SJSA1 (cell line): ENCODE data around the gene ROBO1. TPM values are rescaled to one million over a fixed set of nuclear protein-coding genes. Genes with fewer than 3 reads are reported as not detected.
"Not testable (repeated sequence)": the region's sequence is repeated elsewhere in the genome, so short reads cannot be mapped to it uniquely, and the experiment has no call there.

Source experiments
- DNase-seq, 2 experiments: peaks; one replicate each; pipeline ENCODE4 v3.0.0-alpha.2; 2015 to 2020; ENCODE audit warnings: low spot score in 2 of 2, low read depth in 1 of 2
- H3K27ac ChIP-seq: fragments of 250-450 bp; sonication (Bioruptor Pico); 2 replicates; pipeline ENCODE4 v1.5.1; 2020; ENCODE audit warnings: mild to moderate bottlenecking, moderate library complexity
- H3K27me3 ChIP-seq: fragments of 250-450 bp; sonication (Bioruptor Pico); replicated peaks from 2 replicates; pipeline ENCODE4 v1.5.1; 2020; ENCODE audit warnings: mild to moderate bottlenecking, moderate library complexity
- H3K36me3 ChIP-seq: fragments of 250-450 bp; sonication (Bioruptor Pico); 2 replicates; pipeline ENCODE4 v1.5.1; 2020; ENCODE audit warnings: mild to moderate bottlenecking
- H3K4me1 ChIP-seq: fragments of 250-450 bp; sonication (Bioruptor Pico); replicated peaks from 2 replicates; pipeline ENCODE4 v1.6.1; 2021; ENCODE audit warnings: mild to moderate bottlenecking
- H3K4me3 ChIP-seq: fragments of 250-450 bp; sonication (Bioruptor Pico); 2 replicates; pipeline ENCODE4 v1.5.1; 2020; ENCODE audit warnings: mild to moderate bottlenecking
- H3K9me3 ChIP-seq: fragments of 250-450 bp; sonication (Bioruptor Pico); replicated peaks from 2 replicates; pipeline ENCODE4 v1.5.1; 2020; ENCODE audit warnings: mild to moderate bottlenecking
- total RNA-seq: library from RNA; depleted of rRNA; stranded (reverse); fragments of >200 nt; shearing (Covaris generic); gene quantifications from 2 replicates; pipeline ENCODE4 v1.2.3, GENCODE V29; 2014; rRNA removed

ROBO1 gene
- 25.4 and 38.9 TPM in 2 replicates for total RNA-seq

- no peaks in the 10 kb centered on the region for H3K4me1 ChIP-seq
- no peaks in the 10 kb centered on the region for H3K9me3 ChIP-seq
- DNase-seq: no peak
- no peaks in the 10 kb centered on the region for H3K36me3 ChIP-seq
- H3K27me3 ChIP-seq: peaks cover 7% of the 10 kb centered on the region; the same call in 1 of the 2 replicates
- no peak within 1 kb of the TSS for H3K4me3 ChIP-seq
- no peak within 1 kb of the TSS for H3K27ac ChIP-seq
Measured at GRCh38 chr3:79767905-79768267, at the start of gene ROBO1. ROBO1 (minus strand) TSS chr3:79767998.

- H3K27me3 ChIP-seq: no peaks in the 10 kb centered on the region
- H3K4me1 ChIP-seq: no peaks in the 10 kb centered on the region
- no peak for DNase-seq
- H3K9me3 ChIP-seq: no peaks in the 10 kb centered on the region
- H3K36me3 ChIP-seq: no peaks in the 10 kb centered on the region
- no peak overlapping the region for H3K4me3 ChIP-seq
- H3K27ac ChIP-seq: no peak overlapping the region
Measured at GRCh38 chr3:79817224-79817623, 49.4 kb upstream of the ROBO1 start.

DNA sequence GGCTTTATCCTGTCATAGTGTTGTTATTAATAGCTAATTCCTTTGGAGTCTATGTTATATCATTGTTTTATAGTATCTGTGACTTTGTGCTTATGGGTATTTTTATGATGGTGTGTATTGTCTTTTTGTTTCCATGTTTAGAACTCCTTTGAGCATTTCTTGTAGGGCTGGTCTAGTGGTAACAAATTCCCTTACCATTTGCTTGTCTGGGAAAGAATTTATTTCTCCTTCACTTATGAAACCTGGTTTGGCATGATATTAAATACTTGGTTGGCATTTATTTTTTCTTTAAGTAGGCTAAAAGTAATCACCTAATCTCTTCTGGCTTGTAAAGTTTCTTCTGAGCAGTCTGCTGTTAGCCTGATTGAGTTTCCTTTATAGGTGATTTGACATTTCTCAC lies 47.7 kb upstream of the ROBO1 start:
- DNase-seq: no peak
- no peak overlapping the region for H3K27ac ChIP-seq
- no peaks in the 10 kb centered on the region for H3K4me1 ChIP-seq
- H3K36me3 ChIP-seq: no peaks in the 10 kb centered on the region
- no peaks in the 10 kb centered on the region for H3K27me3 ChIP-seq
- no peak overlapping the region for H3K4me3 ChIP-seq
- no peaks in the 10 kb centered on the region for H3K9me3 ChIP-seq

DNA sequence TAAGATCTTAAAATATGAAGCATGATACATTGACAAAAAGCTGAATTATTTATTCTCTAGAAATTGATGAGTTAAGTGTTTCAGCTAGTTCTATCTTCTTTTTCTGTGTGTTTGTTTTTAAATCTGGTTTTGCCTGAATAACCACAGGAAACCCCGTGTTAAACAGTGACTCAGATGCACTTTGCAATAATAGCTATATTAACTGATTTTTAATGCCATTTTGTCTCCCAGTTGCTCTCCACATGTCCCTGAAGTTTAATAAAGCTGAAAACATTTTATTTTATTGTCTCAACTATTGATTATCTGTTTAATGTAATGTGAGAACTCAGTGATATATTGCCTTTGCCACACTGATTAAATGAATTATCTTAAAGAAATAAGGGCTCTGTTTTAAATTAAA lies 42.8 kb upstream of the ROBO1 start:
- Histone ChIP-seq H3K27ac (no peak overlapping the region), H3K4me3 (no peak overlapping the region), H3K27me3 (no peaks in the 10 kb centered on the region), H3K36me3 (no peaks in the 10 kb centered on the region), H3K4me1 (no peaks in the 10 kb centered on the region), H3K9me3 (no peaks in the 10 kb centered on the region)
- no peak for DNase-seq

DNA sequence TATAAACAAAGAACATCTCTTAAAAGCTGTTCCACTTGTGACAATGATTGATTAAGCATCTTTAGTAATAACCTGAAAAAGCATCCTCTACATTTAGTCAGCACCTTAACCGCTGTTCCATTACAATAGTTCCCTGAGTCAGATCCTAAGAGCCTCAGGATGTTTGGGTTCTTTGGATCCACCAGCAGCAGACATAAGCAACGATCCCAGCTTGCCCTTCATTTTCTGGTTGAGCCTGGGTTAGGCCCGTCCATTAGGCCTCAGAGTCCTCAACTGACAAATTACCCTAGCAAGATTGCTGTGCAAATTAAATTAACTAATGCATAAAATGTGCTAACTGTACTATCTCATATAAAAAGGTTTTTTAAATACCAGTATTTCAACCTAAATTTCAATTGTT lies 42.3 kb upstream of the ROBO1 start:
- H3K4me1 ChIP-seq: no peaks in the 10 kb centered on the region
- H3K27ac ChIP-seq: no peak overlapping the region
- H3K9me3 ChIP-seq: no peaks in the 10 kb centered on the region
- H3K36me3 ChIP-seq: no peaks in the 10 kb centered on the region
- no peak overlapping the region for H3K4me3 ChIP-seq
- DNase-seq: no peak
- H3K27me3 ChIP-seq: no peaks in the 10 kb centered on the region

GRCh38 chr3:79809106-79809505 lies 41.3 kb upstream of the ROBO1 start:
- DNase-seq: no peak
- Histone ChIP-seq H3K36me3 (no peaks in the 10 kb centered on the region), H3K4me3 (no peak overlapping the region), H3K4me1 (no peaks in the 10 kb centered on the region), H3K27ac (no peak overlapping the region), H3K9me3 (no peaks in the 10 kb centered on the region), H3K27me3 (no peaks in the 10 kb centered on the region)

- no peaks in the 10 kb centered on the region for H3K4me1 ChIP-seq
- no peak for DNase-seq
- H3K27me3 ChIP-seq: no peaks in the 10 kb centered on the region
- H3K4me3 ChIP-seq: no peak overlapping the region
- H3K36me3 ChIP-seq: no peaks in the 10 kb centered on the region
- H3K27ac ChIP-seq: no peak overlapping the region
- no peaks in the 10 kb centered on the region for H3K9me3 ChIP-seq
Measured at GRCh38 chr3:79808515-79808914, 40.7 kb upstream of the ROBO1 start.

- H3K27ac ChIP-seq: not testable (repeated sequence)
Measured at GRCh38 chr3:79790177-79790576, 22.4 kb upstream of the ROBO1 start.

DNA sequence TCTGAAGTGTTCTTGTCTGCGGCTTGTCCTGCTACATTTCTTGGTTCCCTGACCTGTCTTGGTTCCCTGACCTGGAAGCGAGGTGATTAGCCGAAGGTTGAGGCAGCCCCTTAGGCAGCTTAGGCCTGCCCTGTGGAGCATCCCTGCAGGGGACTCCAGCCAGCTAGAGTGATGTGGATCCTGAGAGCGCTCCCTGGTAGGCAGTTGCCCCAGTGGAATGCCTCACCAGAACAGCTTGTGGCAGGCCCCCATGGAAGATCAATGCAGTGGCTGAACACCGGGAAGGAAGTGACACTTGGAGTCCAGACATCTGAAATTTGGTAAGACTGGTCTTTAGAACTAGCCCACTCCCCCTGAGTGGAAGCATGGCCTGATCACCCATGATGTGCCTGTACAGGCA lies 5.5 kb upstream of the ROBO1 start:
- DNase-seq: no peak
- Histone ChIP-seq H3K27ac (no peak overlapping the region), H3K9me3 (no peaks in the 10 kb centered on the region), H3K4me3 (no peak overlapping the region), H3K27me3 (no peaks in the 10 kb centered on the region), H3K36me3 (no peaks in the 10 kb centered on the region), H3K4me1 (no peaks in the 10 kb centered on the region)

More at GRCh38 chr3:79790177-79790576, 22.4 kb upstream of the ROBO1 start:
- not testable (repeated sequence) for H3K4me1 ChIP-seq, H3K36me3 ChIP-seq, DNase-seq, H3K4me3 ChIP-seq, H3K27me3 ChIP-seq, H3K9me3 ChIP-seq

DNA sequence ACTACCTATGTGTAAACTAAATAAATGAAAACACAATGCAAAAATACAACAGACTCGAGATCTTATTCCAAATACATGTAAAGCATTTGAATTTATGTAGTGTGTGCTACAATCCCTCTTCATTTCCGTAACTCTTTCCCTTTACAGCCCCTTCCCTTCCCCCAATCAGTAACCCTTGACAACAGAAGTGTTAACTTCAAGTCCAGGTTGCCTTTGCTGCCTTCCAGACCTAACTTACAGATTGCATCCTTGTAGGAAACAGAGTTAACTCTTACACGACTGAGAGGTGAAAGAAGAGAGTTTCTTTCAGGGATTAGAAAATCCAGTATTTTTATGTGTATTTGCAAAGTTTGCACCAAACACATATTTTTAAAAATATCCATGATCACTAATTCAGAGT lies 1.4 kb upstream of the ROBO1 start:
- H3K27me3 ChIP-seq: peaks cover 7% of the 10 kb centered on the region; the same call in 1 of the 2 replicates
- no peak overlapping the region for H3K4me3 ChIP-seq
- H3K9me3 ChIP-seq: no peaks in the 10 kb centered on the region
- DNase-seq: no peak
- H3K27ac ChIP-seq: no peak overlapping the region
- H3K4me1 ChIP-seq: no peaks in the 10 kb centered on the region
- no peaks in the 10 kb centered on the region for H3K36me3 ChIP-seq

GRCh38 chr3:79767194-79767904 lies 449 bp downstream of the ROBO1 start:
- H3K36me3 ChIP-seq: no peaks in the 10 kb centered on the region
- H3K27me3 ChIP-seq: peaks cover 7% of the 10 kb centered on the region; the same call in 1 of the 2 replicates
- H3K9me3 ChIP-seq: no peaks in the 10 kb centered on the region
- DNase-seq: no peak
- no peak overlapping the region for H3K27ac ChIP-seq
- no peaks in the 10 kb centered on the region for H3K4me1 ChIP-seq
- H3K4me3 ChIP-seq: no peak overlapping the region

DNA sequence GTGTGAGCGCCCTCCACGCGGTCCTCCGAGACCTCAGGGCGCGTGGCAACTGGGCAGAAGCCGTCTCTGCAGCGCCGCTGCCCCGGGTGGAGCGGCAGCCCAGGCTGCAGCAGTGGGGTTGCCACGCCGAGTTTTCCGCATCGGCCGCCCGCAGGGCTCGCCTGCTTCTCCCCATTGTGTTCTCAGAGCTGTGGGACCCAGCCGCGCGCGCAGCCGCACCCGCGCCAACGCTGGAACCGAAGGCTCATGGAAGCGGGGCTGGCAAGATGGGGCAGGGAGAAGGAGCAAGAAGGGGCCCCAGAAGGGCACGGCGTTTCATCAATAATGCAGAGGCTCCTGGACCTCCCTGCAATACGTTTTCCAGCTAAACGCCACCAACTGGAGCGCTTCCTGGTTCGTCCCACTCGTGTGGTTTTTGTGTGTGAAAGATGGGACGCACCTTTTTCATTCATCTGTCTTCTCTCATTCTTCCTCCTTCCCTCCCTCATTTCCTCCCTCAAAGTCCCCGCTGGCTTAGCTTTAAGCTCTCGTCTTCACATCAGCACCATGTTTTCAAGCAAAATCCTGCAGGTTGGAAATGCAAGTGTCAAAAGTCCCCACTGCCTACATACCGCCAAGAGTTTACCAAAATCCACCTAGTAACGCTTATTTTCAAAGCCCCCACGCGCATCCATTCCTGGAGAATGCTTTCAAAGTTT lies 1.2 kb downstream of the ROBO1 start:
- Histone ChIP-seq H3K27me3 (peaks cover 7% of the 10 kb centered on the region; the same call in 1 of the 2 replicates), H3K27ac (no peak overlapping the region), H3K4me1 (no peaks in the 10 kb centered on the region), H3K4me3 (no peak overlapping the region), H3K36me3 (no peaks in the 10 kb centered on the region), H3K9me3 (no peaks in the 10 kb centered on the region)
- DNase-seq: no peak

DNA sequence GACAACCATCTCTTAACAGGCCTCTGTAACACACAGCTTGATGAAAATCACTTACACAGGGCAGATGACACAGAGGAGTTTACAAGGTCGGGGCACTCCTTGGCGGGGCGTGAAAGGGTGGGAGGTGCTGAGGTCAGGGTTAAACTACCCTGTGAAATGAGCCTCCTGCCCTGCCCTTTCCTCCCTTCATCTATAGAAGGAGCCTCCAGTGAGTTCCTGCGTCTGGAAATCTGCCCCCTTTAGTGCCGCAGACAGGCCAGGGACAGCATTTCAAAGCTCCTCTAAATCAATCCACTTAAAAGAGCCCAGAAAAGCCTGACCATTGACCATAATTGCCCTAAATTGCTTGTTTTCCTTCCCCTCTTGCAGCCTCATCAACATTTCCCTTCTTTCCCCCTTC lies 1.9 kb downstream of the ROBO1 start:
- DNase-seq: no peak
- no peak overlapping the region for H3K4me3 ChIP-seq
- no peaks in the 10 kb centered on the region for H3K9me3 ChIP-seq

GRCh38 chr3:79761441-79761840 lies 6.4 kb downstream of the ROBO1 start:
- Histone ChIP-seq H3K36me3 (no peaks in the 10 kb centered on the region), H3K27me3 (peaks cover 2% of the 10 kb centered on the region; the same call in 1 of the 2 replicates), H3K9me3 (no peaks in the 10 kb centered on the region), H3K27ac (no peak overlapping the region), H3K4me3 (no peak overlapping the region), H3K4me1 (no peaks in the 10 kb centered on the region)
- DNase-seq: no peak

More for the DNA sequence above, 1.9 kb downstream of the ROBO1 start:
- Histone ChIP-seq H3K27me3 (peaks cover 7% of the 10 kb centered on the region; the same call in 1 of the 2 replicates), H3K36me3 (no peaks in the 10 kb centered on the region), H3K27ac (no peak overlapping the region), H3K4me1 (no peaks in the 10 kb centered on the region)
